Neural progenitor cell (in vitro differentiated cells): Measurements from ENCODE around the gene BACE2. TPM values are rescaled to one million over a fixed set of nuclear protein-coding genes. Genes with fewer than 3 reads are reported as not detected.

ENCODE experiments used
- DNase-seq: peaks from one replicate; pipeline ENCODE4 v3.0.0-alpha.2; 2016; ENCODE audit warnings: low spot score
- H2AFZ ChIP-seq: fragments of 200-600 bp; sonication (generic); replicated peaks from 2 replicates; pipeline ENCODE4 v1.6.1; 2016; ENCODE audit warnings: antibody characterized with exemption
- H3F3A ChIP-seq: fragments of 200-600 bp; sonication (generic); 2 replicates; pipeline ENCODE4 v1.6.1; 2016; ENCODE audit warnings: antibody characterized with exemption, low read depth
- H3K27ac ChIP-seq: fragments of 200-600 bp; sonication (generic); 2 replicates; pipeline ENCODE4 v1.5.1; 2016; ENCODE audit warnings: mild to moderate bottlenecking
- H3K27me3 ChIP-seq: fragments of 200-600 bp; sonication (generic); 2 replicates; pipeline ENCODE4 v1.6.1; 2016; ENCODE audit warnings: mild to moderate bottlenecking, moderate library complexity
- H3K36me3 ChIP-seq: fragments of 200-600 bp; sonication (generic); 2 replicates; pipeline ENCODE4 v1.5.1; 2016
- H3K4me1 ChIP-seq: fragments of 200-600 bp; sonication (generic); 2 replicates; pipeline ENCODE4 v1.6.1; 2016; ENCODE audit warnings: mixed run types
- H3K4me2 ChIP-seq: fragments of 200-600 bp; sonication (generic); 2 replicates; pipeline ENCODE4 v1.6.1; 2016
- H3K4me3 ChIP-seq: fragments of 200-600 bp; sonication (generic); 2 replicates; pipeline ENCODE4 v1.5.1; 2016
- H3K79me2 ChIP-seq: fragments of 200-600 bp; sonication (generic); 2 replicates; pipeline ENCODE4 v1.6.1; 2016; ENCODE audit warnings: low read depth
- H3K9ac ChIP-seq: fragments of 200-600 bp; sonication (generic); 2 replicates; pipeline ENCODE4 v1.6.1; 2016
- H3K9me3 ChIP-seq: fragments of 200-600 bp; sonication (generic); 2 replicates; pipeline ENCODE4 v1.5.1; 2016; ENCODE audit warnings: low read depth
- H4K20me1 ChIP-seq: fragments of 200-600 bp; sonication (generic); 2 replicates; pipeline ENCODE4 v1.6.1; 2016; ENCODE audit warnings: low read depth
- H3K27ac Mint-ChIP-seq: 3 replicates; pipeline ENCODE4 v1.8.0; 2021; ENCODE audit warnings: mixed read lengths
- H3K27me3 Mint-ChIP-seq: 2 replicates; pipeline ENCODE4 v1.8.0; 2022; ENCODE audit warnings: low read depth, mild to moderate bottlenecking, inconsistent platforms, moderate library complexity, mixed read lengths; ENCODE audit not compliant: insufficient read depth
- H3K36me3 Mint-ChIP-seq: 3 replicates; pipeline ENCODE4 v1.8.0; 2021; ENCODE audit warnings: mixed read lengths
- H3K4me1 Mint-ChIP-seq: 3 replicates; pipeline ENCODE4 v1.8.0; 2021; ENCODE audit warnings: mixed read lengths
- H3K4me3 Mint-ChIP-seq: 3 replicates; pipeline ENCODE4 v1.8.0; 2021; ENCODE audit warnings: mild to moderate bottlenecking, moderate library complexity, mixed read lengths
- H3K9me3 Mint-ChIP-seq: 3 replicates; pipeline ENCODE4 v1.8.0; 2020; ENCODE audit warnings: mixed read lengths
- EZH2 ChIP-seq: fragments of 200-600 bp; sonication (generic); IDR thresholded peaks from 2 replicates; pipeline ENCODE4 v1.6.1; 2017; ENCODE audit warnings: antibody characterized with exemption, mild to moderate bottlenecking, moderate library complexity
- EZH2phosphoT487 ChIP-seq: fragments of 200-600 bp; sonication (generic); IDR thresholded peaks from 2 replicates; pipeline ENCODE4 v1.6.1; 2017; ENCODE audit warnings: antibody characterized with exemption
- total RNA-seq: library from RNA; depleted of rRNA; stranded (reverse); fragments of >200 nt; gene quantifications from 2 replicates; pipeline ENCODE4 v1.2.3, GENCODE V29; 2015; ENCODE audit warnings: low replicate concordance
- TF ChIP-seq, protein P1 (sequence below): fragments of 200-600 bp; sonication (generic); IDR thresholded peaks from 2 replicates; pipeline ENCODE4 v1.5.1; 2017; ENCODE audit warnings: antibody characterized with exemption, mild to moderate bottlenecking

The BACE2 gene
- total RNA-seq, 1 donor from 2014 or later = 0.15 TPM

DNA sequence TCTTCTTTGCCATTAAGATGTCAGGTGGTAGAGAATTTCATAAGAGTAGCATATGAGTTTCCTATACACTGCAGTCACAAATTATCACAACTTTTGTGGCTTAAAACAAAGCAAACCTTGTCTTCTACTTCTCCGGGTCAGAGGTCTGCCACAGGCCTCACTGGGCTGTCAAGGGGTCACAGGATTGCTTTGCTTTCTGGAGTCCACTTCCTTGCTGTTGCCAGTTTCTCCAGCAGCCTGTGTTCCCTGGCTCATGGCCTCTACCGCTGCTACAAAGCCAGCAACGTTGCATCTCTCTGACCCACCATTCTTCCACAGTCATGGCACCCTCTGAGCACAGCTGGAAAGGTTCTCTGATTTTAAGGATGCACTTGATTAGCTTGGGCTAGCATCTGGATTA is 6.5 kb upstream of the BACE2 start:
- H4K20me1 ChIP-seq = peaks cover 4% of the 10 kb centered on the region
- H2AFZ ChIP-seq = no peak overlapping the region
- H3K9me3 ChIP-seq = no peaks in the 10 kb centered on the region
- Mint-ChIP-seq H3K36me3 (no peaks in the 10 kb centered on the region), H3K27ac (no peak overlapping the region), H3K27me3 (peaks cover 16% of the 10 kb centered on the region), H3K9me3 (peaks cover 8% of the 10 kb centered on the region), H3K4me3 (no peak overlapping the region), H3K4me1 (peaks cover 4% of the 10 kb centered on the region)
- H3K4me2 ChIP-seq = no peak overlapping the region
- no peak overlapping the region for H3K27ac ChIP-seq
- no peak overlapping the region for H3K4me3 ChIP-seq
- H3K36me3 ChIP-seq = no peaks in the 10 kb centered on the region
- no peak overlapping the region for H3K9ac ChIP-seq
- DNase-seq = no peak
- H3F3A ChIP-seq = no peaks in the 10 kb centered on the region
- H3K27me3 ChIP-seq = peaks cover 38% of the 10 kb centered on the region
- no peaks in the 10 kb centered on the region for H3K79me2 ChIP-seq
- no peaks in the 10 kb centered on the region for H3K4me1 ChIP-seq
- TF ChIP-seq, protein P1, sequence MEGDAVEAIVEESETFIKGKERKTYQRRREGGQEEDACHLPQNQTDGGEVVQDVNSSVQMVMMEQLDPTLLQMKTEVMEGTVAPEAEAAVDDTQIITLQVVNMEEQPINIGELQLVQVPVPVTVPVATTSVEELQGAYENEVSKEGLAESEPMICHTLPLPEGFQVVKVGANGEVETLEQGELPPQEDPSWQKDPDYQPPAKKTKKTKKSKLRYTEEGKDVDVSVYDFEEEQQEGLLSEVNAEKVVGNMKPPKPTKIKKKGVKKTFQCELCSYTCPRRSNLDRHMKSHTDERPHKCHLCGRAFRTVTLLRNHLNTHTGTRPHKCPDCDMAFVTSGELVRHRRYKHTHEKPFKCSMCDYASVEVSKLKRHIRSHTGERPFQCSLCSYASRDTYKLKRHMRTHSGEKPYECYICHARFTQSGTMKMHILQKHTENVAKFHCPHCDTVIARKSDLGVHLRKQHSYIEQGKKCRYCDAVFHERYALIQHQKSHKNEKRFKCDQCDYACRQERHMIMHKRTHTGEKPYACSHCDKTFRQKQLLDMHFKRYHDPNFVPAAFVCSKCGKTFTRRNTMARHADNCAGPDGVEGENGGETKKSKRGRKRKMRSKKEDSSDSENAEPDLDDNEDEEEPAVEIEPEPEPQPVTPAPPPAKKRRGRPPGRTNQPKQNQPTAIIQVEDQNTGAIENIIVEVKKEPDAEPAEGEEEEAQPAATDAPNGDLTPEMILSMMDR = no peak
- no peak for TF ChIP-seq EZH2phosphoT487
- TF ChIP-seq EZH2 = no peak

DNA sequence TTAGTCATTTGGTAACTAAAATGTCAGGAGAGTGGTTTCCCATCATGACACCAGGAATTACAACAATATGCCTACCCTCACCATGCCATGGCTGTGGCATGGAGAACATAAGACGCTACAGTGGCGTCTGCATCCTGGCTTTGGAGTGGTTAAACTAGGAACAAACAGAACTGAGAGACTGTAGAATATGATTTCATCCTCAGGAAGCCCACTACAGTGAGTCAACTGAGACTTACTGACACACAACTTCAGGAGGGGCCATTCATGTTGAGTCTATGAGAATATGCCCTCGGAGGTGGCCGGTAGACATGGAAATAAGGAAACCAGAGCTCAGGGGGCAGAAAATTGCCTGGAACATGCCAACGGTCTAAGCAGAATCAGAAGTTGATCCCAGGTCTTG is 5.9 kb upstream of the BACE2 start:
- Histone ChIP-seq H3K4me1 (no peaks in the 10 kb centered on the region), H3K9me3 (no peaks in the 10 kb centered on the region), H3K27ac (no peak overlapping the region), H3K36me3 (no peaks in the 10 kb centered on the region), H3K4me2 (no peak overlapping the region), H2AFZ (no peak overlapping the region), H3K27me3 (peaks cover 44% of the 10 kb centered on the region), H3K79me2 (no peaks in the 10 kb centered on the region), H3K4me3 (no peak overlapping the region), H4K20me1 (peaks cover 5% of the 10 kb centered on the region), H3F3A (no peaks in the 10 kb centered on the region), H3K9ac (no peak overlapping the region)
- Mint-ChIP-seq H3K27ac (no peak overlapping the region), H3K27me3 (peaks cover 19% of the 10 kb centered on the region), H3K4me1 (peaks cover 6% of the 10 kb centered on the region), H3K4me3 (no peak overlapping the region), H3K9me3 (peaks cover 8% of the 10 kb centered on the region), H3K36me3 (no peaks in the 10 kb centered on the region)
- DNase-seq = no peak
- TF ChIP-seq, protein P1 = no peak
- no peak for TF ChIP-seq EZH2
- no peak for TF ChIP-seq EZH2phosphoT487

DNA sequence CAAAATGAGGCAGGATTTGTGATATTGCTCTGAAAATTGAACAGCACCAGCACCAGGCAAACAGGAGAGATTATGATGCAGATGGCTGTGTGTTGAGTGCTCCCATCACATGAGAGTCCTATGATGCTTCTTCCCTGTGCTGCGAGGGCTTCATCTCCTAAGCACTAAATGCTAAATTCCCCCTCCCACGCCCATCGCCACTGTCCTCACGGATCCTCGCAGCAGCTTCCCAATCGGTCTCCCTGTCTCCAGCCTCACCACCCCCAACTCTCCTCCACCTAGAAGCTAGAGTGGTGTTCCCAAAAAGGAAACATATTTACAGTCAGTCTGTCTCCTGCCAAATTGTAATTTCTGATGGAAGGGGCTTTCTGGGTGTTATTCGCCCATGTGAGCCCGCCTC is 4.9 kb upstream of the BACE2 start:
- no peaks in the 10 kb centered on the region for H3K79me2 ChIP-seq
- no peak for DNase-seq
- H3F3A ChIP-seq = no peaks in the 10 kb centered on the region
- no peak overlapping the region for H2AFZ ChIP-seq
- TF ChIP-seq EZH2 (no peak), EZH2phosphoT487 (no peak)
- TF ChIP-seq, protein P1 = no peak
- no peaks in the 10 kb centered on the region for H3K4me1 ChIP-seq
- H3K36me3 Mint-ChIP-seq = no peaks in the 10 kb centered on the region
- H3K4me3 ChIP-seq = no peak overlapping the region
- no peak overlapping the region for H3K9ac ChIP-seq
- peaks cover 8% of the 10 kb centered on the region for H3K9me3 Mint-ChIP-seq
- H4K20me1 ChIP-seq = peaks cover 5% of the 10 kb centered on the region
- peaks cover 6% of the 10 kb centered on the region for H3K4me1 Mint-ChIP-seq
- peaks cover 19% of the 10 kb centered on the region for H3K27me3 Mint-ChIP-seq
- no peak overlapping the region for H3K27ac ChIP-seq
- peaks cover 54% of the 10 kb centered on the region for H3K27me3 ChIP-seq
- H3K36me3 ChIP-seq = no peaks in the 10 kb centered on the region
- H3K9me3 ChIP-seq = no peaks in the 10 kb centered on the region
- H3K27ac Mint-ChIP-seq = no peak overlapping the region
- no peak overlapping the region for H3K4me3 Mint-ChIP-seq
- no peak overlapping the region for H3K4me2 ChIP-seq
